ENCODE measurements around the gene ADARB2. TPM values are rescaled to one million over a fixed set of nuclear protein-coding genes. Genes with fewer than 3 reads are reported as not detected.

Gene ADARB2
- total and polyA plus RNA-seq, 8 donors: 0.41 to 0.92 (median 0.76) TPM

DNA sequence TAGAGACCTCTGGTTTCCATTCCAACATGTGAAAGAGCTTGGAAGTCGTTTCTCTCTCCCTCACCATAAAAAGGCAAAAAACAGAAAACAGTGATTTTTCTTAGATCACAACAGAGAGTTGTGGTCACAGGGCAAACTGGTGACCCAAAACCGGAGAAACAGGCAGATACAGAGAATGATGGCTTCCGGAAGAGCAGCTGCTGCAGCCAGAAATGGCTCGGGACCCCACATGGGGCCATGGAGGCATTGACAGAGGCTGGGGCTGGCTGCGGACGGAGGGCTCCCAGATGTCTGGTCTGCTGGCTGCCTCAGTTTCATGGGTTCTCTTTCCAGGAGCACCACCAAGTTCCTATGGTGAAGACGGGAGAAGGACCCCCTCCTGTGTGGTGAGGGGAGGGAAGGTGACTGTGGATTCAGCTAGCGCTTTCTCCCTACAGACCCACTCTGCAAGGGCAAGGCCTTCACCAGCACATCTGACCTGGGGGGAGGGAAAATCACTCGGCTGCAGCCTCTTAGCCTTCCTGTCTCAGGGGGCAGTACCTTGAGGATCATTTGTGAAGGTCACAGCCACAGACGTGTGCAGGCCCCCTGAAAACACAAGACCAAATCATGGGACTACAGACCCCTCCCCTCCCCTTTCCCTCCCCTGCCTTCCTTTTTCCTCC, 599.7 kb downstream of the ADARB2 start:
- Histone ChIP-seq H3K4me3 (no peak overlapping the region), H3K27me3 (no peaks in the 10 kb centered on the region), H3K9me3 (peaks cover 0 to 10% of the 10 kb centered on the region in 2 donors), H3K36me3 (peaks cover 0 to 1% of the 10 kb centered on the region in 2 donors), H3K4me1 (no peaks in the 10 kb centered on the region), H3K27ac (no peak overlapping the region)
- DNase-seq (no peak), ATAC-seq (no peak)
- TF ChIP-seq, protein P1, sequence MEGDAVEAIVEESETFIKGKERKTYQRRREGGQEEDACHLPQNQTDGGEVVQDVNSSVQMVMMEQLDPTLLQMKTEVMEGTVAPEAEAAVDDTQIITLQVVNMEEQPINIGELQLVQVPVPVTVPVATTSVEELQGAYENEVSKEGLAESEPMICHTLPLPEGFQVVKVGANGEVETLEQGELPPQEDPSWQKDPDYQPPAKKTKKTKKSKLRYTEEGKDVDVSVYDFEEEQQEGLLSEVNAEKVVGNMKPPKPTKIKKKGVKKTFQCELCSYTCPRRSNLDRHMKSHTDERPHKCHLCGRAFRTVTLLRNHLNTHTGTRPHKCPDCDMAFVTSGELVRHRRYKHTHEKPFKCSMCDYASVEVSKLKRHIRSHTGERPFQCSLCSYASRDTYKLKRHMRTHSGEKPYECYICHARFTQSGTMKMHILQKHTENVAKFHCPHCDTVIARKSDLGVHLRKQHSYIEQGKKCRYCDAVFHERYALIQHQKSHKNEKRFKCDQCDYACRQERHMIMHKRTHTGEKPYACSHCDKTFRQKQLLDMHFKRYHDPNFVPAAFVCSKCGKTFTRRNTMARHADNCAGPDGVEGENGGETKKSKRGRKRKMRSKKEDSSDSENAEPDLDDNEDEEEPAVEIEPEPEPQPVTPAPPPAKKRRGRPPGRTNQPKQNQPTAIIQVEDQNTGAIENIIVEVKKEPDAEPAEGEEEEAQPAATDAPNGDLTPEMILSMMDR (IDR thresholded peaks at IDR 0.05): no peak
- intact Hi-C loops (cut with DNase I): no loop called here

DNA sequence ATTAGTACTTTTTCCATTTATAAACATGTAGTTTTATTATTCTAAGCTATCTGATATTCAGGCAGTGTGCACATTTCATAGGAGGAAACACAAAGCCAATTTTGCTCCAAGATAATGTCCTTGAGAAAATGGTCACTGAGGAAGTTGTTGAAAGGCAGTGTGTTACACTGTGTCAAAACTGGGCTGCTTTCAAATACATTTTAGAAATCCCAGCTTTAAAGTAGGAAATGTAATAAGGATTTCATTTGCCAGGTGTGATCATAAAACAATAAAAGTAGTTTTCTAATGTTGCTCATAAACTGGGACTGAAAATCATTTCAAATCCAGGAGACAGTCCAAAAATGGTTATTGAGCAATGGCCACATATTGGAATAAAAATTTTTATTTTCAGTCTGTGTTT, 601.1 kb downstream of the ADARB2 start:
- Histone ChIP-seq H3K4me3 (no peak overlapping the region), H3K9me3 (peaks cover 0 to 10% of the 10 kb centered on the region in 2 donors), H3K4me1 (no peaks in the 10 kb centered on the region), H3K36me3 (peaks cover 0 to 15% of the 10 kb centered on the region in 2 donors), H3K27ac (no peak overlapping the region), H3K27me3 (no peaks in the 10 kb centered on the region)
- DNase-seq: no peak
- TF ChIP-seq, protein P1 (IDR thresholded peaks at IDR 0.05): no peak
- intact Hi-C loops (cut with DNase I): no loop called here
- ATAC-seq: no peak

DNA sequence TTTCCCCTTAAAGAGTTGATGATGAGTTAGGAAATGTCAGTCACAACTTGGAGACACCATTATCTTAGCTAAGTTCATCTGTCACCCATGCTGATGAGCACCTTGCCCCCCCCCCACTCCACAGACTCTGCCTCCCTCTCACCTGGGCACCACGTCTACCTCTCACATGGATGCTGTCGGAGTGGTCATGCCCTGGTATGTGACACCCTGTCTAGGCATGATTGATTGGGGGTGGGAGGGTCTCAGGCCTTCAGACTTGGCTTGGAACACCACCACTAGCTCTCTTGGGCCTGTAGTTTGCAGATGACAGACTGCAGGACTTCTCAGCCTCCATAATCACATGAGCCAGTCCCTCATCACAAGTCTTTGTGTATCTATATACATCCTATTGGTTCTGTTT, 603.2 kb downstream of the ADARB2 start:
- intact Hi-C loops (cut with DNase I): no loop called here
- Histone ChIP-seq H3K27ac (no peak overlapping the region), H3K36me3 (peaks cover 0 to 36% of the 10 kb centered on the region in 2 donors), H3K4me3 (no peak overlapping the region), H3K27me3 (no peaks in the 10 kb centered on the region), H3K4me1 (no peaks in the 10 kb centered on the region), H3K9me3 (peaks cover 0 to 10% of the 10 kb centered on the region in 2 donors)
- no peak for ATAC-seq
- TF ChIP-seq, protein P1 (IDR thresholded peaks at IDR 0.05): no peak
- DNase-seq: no peak

DNA sequence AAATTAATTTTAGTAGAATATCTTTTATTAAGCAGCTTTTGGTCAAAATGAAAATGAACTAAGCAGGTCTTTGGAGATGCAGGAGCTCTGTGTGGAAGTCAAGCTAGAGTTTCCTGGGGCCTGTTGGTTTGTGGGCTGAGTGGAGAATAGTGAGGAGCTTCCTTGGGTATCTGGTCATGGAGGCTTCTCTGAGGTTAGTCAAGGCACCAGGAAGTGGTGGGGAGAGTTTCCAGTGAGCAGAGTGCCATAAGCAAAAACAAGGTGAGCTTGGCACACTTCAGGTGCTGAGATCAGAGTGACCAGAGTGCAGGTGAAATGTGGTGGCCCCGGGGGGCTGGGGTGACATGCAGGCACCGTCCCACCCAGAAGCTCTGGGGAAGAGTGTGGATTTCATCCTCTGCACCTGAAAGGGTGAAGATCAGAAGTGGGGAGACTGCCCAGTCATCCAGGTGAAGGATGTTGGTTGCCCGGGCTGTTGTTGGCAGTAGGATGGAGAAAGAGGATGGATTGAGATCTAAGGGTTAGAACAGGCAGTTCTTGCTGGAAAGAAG, 603.8 kb downstream of the ADARB2 start:
- DNase-seq (no peak), ATAC-seq (no peak)
- intact Hi-C loops (cut with DNase I): no loop called here

DNA sequence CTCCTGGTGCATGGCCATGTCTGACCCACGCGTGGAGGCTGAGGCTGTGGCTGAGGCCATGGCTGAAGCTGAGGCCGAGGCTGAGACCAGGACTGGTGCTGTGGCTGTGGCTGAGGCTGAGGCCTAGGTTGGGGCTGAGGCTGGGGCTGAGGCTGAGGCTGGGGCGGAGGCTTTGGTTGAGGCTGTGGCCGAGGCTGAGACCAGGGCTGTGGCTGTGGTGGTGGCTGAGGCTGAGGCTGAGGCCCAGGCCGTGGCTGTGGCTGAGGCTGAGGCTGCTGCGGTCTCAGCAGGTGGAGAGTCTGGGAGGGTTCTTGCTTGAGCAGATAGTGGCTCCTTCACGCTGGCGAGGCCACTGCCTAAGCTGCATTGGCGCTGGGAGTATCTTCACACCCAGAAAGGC, 604.7 kb downstream of the ADARB2 start:
- no peak for DNase-seq
- no peak overlapping the region for H3K4me3 ChIP-seq
- no peak for ATAC-seq
- peaks cover 0 to 52% of the 10 kb centered on the region in 2 donors for H3K36me3 ChIP-seq
- no peaks in the 10 kb centered on the region for H3K4me1 ChIP-seq
- intact Hi-C loops (cut with DNase I): no loop called here
- H3K9me3 ChIP-seq: no peaks in the 10 kb centered on the region
- TF ChIP-seq, protein P1 (IDR thresholded peaks at IDR 0.05): no peak
- H3K27ac ChIP-seq: no peak overlapping the region
- no peaks in the 10 kb centered on the region for H3K27me3 ChIP-seq

More for the DNA sequence above, 603.8 kb downstream of the ADARB2 start:
- Histone ChIP-seq H3K4me1 (no peaks in the 10 kb centered on the region), H3K36me3 (peaks cover 0 to 42% of the 10 kb centered on the region in 2 donors), H3K4me3 (no peak overlapping the region), H3K27ac (no peak overlapping the region), H3K27me3 (no peaks in the 10 kb centered on the region), H3K9me3 (peaks cover 0 to 5% of the 10 kb centered on the region in 2 donors)
- TF ChIP-seq, protein P1 (IDR thresholded peaks at IDR 0.05): no peak
